Ascending aorta (tissue), 2 donors: Measurements from ENCODE around the gene SLC16A8. TPM values are rescaled to one million over a fixed set of nuclear protein-coding genes. Genes with fewer than 3 reads are reported as not detected.
"Not testable (repeated sequence)": the region's sequence is repeated elsewhere in the genome, so short reads cannot be mapped to it uniquely, and the experiment has no call there.

Experiments used
- DNase-seq, 2 donors: peaks; one replicate each; pipeline ENCODE4 v3.0.0-alpha.2; 2019; ENCODE audit warnings: low spot score in 2 of 2
- H3K27ac ChIP-seq, 2 donors: fragments of 200-600 bp; sonication (generic); one replicate each; pipeline ENCODE4 v1.5.1; 2016 to 2017; ENCODE audit warnings: mild to moderate bottlenecking in 1 of 2
- H3K27me3 ChIP-seq: fragments of 200-600 bp; sonication (generic); one replicate; pipeline ENCODE4 v1.5.1; 2017
- H3K36me3 ChIP-seq, 2 donors: fragments of 200-600 bp; sonication (generic); one replicate each; pipeline ENCODE4 v1.5.1; 2016
- H3K4me1 ChIP-seq, 2 donors: fragments of 200-600 bp; sonication (generic); one replicate each; pipeline ENCODE4 v1.5.1; 2016 to 2017; ENCODE audit warnings: mild to moderate bottlenecking in 1 of 2
- H3K4me3 ChIP-seq, 2 donors: fragments of 200-600 bp; sonication (generic); one replicate each; pipeline ENCODE4 v1.5.1; 2016 to 2017; ENCODE audit warnings: mild to moderate bottlenecking in 1 of 2
- H3K9me3 ChIP-seq, 2 donors: fragments of 200-600 bp; sonication (generic); one replicate each; pipeline ENCODE4 v1.5.1; 2016
- intact Hi-C: fragments of 100-400 bp; cut with DNase I; formaldehyde crosslinking; loops from one replicate; pipeline ENCODE4 v1.15.1; 2023
- total RNA-seq: library from RNA; depleted of rRNA; stranded (reverse); fragments of >200 nt; gene quantifications from one replicate; pipeline ENCODE4 v1.1.0, GENCODE V29; 2016
- TF ChIP-seq, protein P1 (sequence below), 3 experiments: fragments of 200-600 bp in 2 of 3; fragments of 450-650 bp in 1 of 3; sonication (generic) in 2 of 3; IDR thresholded peaks; one replicate each; pipeline ENCODE4 v1.5.1; 2016 to 2019; ENCODE audit warnings: antibody characterized with exemption in 3 of 3, mild to moderate bottlenecking in 1 of 3, moderate library complexity in 1 of 3

Gene SLC16A8
- total RNA-seq, 1 donor from 2014 or later = not detected

DNA sequence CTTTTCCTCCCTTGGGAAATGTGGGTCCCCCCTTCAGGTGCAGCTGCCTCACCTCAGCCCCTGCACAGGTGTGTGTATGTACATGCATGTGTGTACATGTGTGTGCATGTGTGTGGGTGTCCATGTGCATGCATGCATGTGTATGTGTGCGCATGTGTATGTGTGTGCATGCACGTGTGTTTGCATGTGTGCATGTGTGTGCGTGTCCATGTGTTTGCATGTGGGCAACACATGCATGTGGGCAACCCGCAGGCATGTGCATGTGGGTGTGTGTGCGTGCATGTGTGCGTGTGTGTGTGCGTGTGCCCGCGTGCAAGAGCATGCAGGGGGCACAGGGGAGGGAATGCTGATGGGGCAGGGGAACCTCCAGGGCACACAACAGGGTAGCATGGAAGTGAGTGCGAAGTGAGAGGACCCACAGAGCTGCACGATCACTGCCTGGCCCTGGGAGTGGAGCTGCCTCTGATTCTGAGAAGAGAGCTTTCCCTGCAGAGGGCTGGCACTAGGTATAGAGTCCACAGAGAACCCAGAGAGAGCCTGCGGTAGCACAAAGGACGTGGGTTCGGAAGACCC is 41.1 kb upstream of the SLC16A8 start:
- Histone ChIP-seq H3K27me3 (no peaks in the 10 kb centered on the region), H3K4me1 (no peaks in the 10 kb centered on the region), H3K36me3 (no peaks in the 10 kb centered on the region), H3K9me3 (no peaks in the 10 kb centered on the region), H3K27ac (no peak overlapping the region), H3K4me3 (no peak overlapping the region)
- TF ChIP-seq, protein P1, sequence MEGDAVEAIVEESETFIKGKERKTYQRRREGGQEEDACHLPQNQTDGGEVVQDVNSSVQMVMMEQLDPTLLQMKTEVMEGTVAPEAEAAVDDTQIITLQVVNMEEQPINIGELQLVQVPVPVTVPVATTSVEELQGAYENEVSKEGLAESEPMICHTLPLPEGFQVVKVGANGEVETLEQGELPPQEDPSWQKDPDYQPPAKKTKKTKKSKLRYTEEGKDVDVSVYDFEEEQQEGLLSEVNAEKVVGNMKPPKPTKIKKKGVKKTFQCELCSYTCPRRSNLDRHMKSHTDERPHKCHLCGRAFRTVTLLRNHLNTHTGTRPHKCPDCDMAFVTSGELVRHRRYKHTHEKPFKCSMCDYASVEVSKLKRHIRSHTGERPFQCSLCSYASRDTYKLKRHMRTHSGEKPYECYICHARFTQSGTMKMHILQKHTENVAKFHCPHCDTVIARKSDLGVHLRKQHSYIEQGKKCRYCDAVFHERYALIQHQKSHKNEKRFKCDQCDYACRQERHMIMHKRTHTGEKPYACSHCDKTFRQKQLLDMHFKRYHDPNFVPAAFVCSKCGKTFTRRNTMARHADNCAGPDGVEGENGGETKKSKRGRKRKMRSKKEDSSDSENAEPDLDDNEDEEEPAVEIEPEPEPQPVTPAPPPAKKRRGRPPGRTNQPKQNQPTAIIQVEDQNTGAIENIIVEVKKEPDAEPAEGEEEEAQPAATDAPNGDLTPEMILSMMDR (IDR thresholded peaks at IDR 0.05) = no peak
- DNase-seq = no peak
- intact Hi-C loops = no loop called here

DNA sequence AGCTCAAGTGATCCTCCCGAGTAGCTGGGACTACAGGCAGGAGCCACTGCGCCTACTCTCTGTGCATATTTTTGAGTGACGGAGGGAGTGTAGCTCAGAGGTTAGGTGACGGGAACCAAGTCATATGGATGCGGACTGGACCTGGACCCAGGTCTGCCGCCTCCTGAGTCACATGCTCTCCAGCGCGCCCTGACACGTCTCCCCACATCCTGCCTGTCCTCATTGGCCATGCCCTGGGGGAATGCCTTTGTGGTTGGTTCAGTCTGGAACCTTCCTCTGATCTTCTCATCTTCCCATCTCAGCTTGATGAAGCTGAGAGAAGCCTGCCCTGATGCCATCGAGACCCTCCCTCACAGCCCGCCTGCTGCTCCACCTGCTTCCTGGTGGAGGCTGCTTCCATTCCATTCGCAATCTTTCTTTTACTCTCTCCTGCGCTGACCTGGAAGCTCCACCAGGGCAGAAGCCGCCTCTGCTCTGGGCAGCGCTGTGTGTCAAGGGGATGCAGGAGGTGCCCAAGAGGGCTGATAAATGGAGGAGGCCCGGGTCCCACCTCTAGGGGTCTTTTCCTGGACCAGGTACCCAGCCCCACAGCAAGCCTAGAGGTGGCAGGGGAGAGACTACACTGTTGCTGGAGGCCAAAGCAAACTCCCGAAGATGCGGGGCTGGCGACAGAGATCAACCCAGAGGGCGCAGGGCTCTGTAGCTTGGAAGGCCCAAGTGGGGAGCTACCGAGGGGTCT is 40.4 kb upstream of the SLC16A8 start:
- TF ChIP-seq, protein P1 (IDR thresholded peaks at IDR 0.05) = no peak
- intact Hi-C loops = no loop called here
- no peaks in the 10 kb centered on the region for H3K9me3 ChIP-seq
- no peak overlapping the region for H3K27ac ChIP-seq
- no peaks in the 10 kb centered on the region for H3K4me1 ChIP-seq
- no peaks in the 10 kb centered on the region for H3K36me3 ChIP-seq
- H3K27me3 ChIP-seq = no peaks in the 10 kb centered on the region
- DNase-seq = no peak
- no peak overlapping the region for H3K4me3 ChIP-seq

DNA sequence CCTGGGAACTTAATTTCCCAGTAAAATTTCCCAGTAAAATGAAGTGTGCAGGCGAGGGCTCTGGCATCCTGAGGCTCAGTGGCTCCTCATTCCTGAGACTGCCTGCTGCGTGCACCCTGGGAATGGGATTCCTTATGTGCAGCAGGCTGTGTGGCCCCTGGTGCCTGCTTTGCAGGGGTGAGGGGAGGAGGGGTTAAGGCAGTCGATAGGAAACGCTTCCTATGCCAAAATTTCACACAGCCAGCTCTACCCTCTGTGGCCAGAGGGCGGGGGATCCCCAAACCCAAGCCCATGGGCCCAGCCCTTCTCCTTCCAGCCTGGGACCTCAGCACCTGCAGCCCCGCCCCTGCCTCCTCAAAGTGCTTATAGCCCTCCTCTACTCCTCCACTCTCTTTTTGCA is 38.6 kb upstream of the SLC16A8 start:
- no peak overlapping the region for H3K4me3 ChIP-seq
- TF ChIP-seq, protein P1 (IDR thresholded peaks at IDR 0.05) = no peak
- no peaks in the 10 kb centered on the region for H3K4me1 ChIP-seq
- H3K27ac ChIP-seq = no peak overlapping the region
- no peak for DNase-seq
- intact Hi-C loops = no loop called here
- H3K9me3 ChIP-seq = no peaks in the 10 kb centered on the region
- no peaks in the 10 kb centered on the region for H3K27me3 ChIP-seq
- H3K36me3 ChIP-seq = no peaks in the 10 kb centered on the region

DNA sequence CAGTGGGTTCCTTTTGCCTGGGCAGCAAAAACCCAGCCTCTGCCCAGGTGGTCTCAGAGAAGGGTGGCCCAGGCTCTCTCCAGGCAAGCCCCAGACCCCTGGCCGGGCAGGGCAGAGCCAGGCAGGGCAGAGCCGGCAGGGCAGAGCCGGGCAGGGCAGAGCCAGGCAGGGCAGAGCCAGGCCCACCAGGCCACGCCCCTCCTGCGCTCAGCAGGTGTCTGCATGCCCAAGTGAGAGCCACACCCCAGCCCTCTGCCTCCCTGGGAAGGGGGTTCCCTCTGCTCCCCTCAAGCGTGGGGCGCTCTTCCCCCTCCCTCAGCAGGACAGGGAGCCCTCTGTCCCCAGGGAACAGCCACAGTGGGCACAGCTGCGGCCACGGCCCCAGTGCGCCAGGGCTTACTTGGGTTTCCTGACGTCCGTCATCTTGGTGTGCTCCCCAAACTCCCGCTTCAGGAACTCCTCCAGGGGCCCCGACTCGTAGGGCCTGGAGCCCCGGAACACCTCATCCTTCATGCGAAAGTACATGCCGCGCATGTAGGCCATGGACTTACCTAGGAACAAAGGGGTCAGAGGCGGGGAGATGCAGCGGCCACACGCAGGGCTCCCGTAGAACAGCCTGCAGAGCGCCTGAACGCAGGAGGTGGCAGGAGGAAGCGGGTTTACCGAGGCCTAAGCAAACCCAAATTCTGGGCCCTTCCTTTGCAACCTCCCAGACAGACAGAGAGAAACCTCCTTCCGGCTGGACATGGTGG is 36.6 kb upstream of the SLC16A8 start:
- Histone ChIP-seq H3K27me3 (no peaks in the 10 kb centered on the region), H3K36me3 (no peaks in the 10 kb centered on the region), H3K9me3 (no peaks in the 10 kb centered on the region), H3K27ac (no peak overlapping the region), H3K4me3 (no peak overlapping the region), H3K4me1 (no peaks in the 10 kb centered on the region)
- TF ChIP-seq, protein P1 (IDR thresholded peaks at IDR 0.05) = no peak
- DNase-seq = no peak
- intact Hi-C loops = no loop called here

GRCh38 chr22:38118747-38119146 is 34.8 kb upstream of the SLC16A8 start:
- DNase-seq, H3K27me3 ChIP-seq, intact Hi-C loops, H3K27ac ChIP-seq, H3K4me1 ChIP-seq, H3K9me3 ChIP-seq, H3K36me3 ChIP-seq, H3K4me3 ChIP-seq: not testable (repeated sequence)

DNA sequence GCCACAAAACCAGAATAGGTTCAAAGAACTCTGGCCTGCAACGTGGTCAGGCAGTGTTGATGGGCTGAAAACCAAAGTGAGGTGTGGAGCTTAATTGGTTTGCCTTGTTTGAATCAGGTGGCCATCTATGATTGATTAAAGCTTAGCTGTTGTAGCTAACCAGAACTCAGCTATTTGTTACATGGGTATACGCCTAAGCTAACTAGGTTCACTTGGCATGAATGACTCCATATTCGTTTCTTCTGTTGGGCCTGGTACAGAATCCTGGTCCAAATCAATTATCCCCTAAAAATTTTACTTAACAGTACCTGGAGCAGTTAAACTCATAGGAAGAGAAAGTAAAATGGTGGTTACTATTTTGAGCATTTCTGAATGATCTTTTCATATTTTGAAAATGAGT is 34.2 kb upstream of the SLC16A8 start:
- intact Hi-C loops = no loop called here
- Histone ChIP-seq H3K4me3 (no peak overlapping the region), H3K27ac (no peak overlapping the region)

GRCh38 chr22:38117556-38117955 is 33.6 kb upstream of the SLC16A8 start:
- H3K36me3 ChIP-seq = not testable (repeated sequence)

More for the DNA sequence above, 34.2 kb upstream of the SLC16A8 start:
- Histone ChIP-seq H3K27me3 (no peaks in the 10 kb centered on the region), H3K9me3 (no peaks in the 10 kb centered on the region), H3K36me3 (no peaks in the 10 kb centered on the region), H3K4me1 (peaks cover 0 to 7% of the 10 kb centered on the region in 2 donors)
- DNase-seq = no peak
- TF ChIP-seq, protein P1 (IDR thresholded peaks at IDR 0.05) = no peak

More at GRCh38 chr22:38117556-38117955, 33.6 kb upstream of the SLC16A8 start:
- H3K4me3 ChIP-seq, DNase-seq, H3K27me3 ChIP-seq, H3K4me1 ChIP-seq, H3K27ac ChIP-seq, intact Hi-C loops, H3K9me3 ChIP-seq: not testable (repeated sequence)
